NCI-H345 (cell line): ENCODE data around the gene INTS1.
A peak's percentile ranks its signal among the peaks of the same experiment; 100 is the strongest.
"Not testable (repeated sequence)": the region's sequence is repeated elsewhere in the genome, so short reads cannot be mapped to it uniquely, and the experiment has no call there.

ENCODE experiments used
- DNase-seq: peaks from one replicate; lab custom pipeline; 2025; lab: John Stamatoyannopoulos, UW

The INTS1 gene

GRCh38 chr7:1529383-1530116 is 25.4 kb upstream of the INTS1 start:
- no peak for DNase-seq

- no peak for DNase-seq
These were observed 22.1 kb upstream of the INTS1 start for GRCh38 chr7:1526271-1526754.

- DNase-seq, result no peak
These were observed 21.2 kb upstream of the INTS1 start for GRCh38 chr7:1525409-1525808.

GRCh38 chr7:1523844-1524243 is 19.7 kb upstream of the INTS1 start:
- no peak for DNase-seq

- no peak for DNase-seq
These were observed 19.0 kb upstream of the INTS1 start for GRCh38 chr7:1523208-1523607.

- DNase-seq, result no peak
These were observed 17.3 kb upstream of the INTS1 start for GRCh38 chr7:1521456-1521855.

- no peak for DNase-seq
These were observed 16.5 kb upstream of the INTS1 start for GRCh38 chr7:1520539-1521234.

GRCh38 chr7:1519322-1519922 is 15.2 kb upstream of the INTS1 start:
- DNase-seq, result not testable (repeated sequence)

- no peak for DNase-seq
These were observed 12.5 kb upstream of the INTS1 start for GRCh38 chr7:1516586-1517251.

GRCh38 chr7:1515509-1515967 is 11.3 kb upstream of the INTS1 start:
- DNase-seq, result not testable (repeated sequence)

- no peak for DNase-seq
These were observed 10.8 kb upstream of the INTS1 start for GRCh38 chr7:1514995-1515401.

- no peak for DNase-seq
These were observed 10.2 kb upstream of the INTS1 start for GRCh38 chr7:1514407-1514806.

GRCh38 chr7:1513657-1514095 is 9.5 kb upstream of the INTS1 start:
- no peak for DNase-seq

GRCh38 chr7:1512781-1513656 is 8.8 kb upstream of the INTS1 start:
- no peak for DNase-seq

GRCh38 chr7:1511444-1512422 is 7.5 kb upstream of the INTS1 start:
- no peak for DNase-seq

GRCh38 chr7:1510780-1511154 is 6.6 kb upstream of the INTS1 start:
- DNase-seq, result no peak

GRCh38 chr7:1509226-1509625 is 5.0 kb upstream of the INTS1 start:
- DNase-seq, result no peak

GRCh38 chr7:1508277-1508758 is 4.1 kb upstream of the INTS1 start:
- DNase-seq, result no peak

GRCh38 chr7:1505731-1506550 is 1.8 kb upstream of the INTS1 start:
- DNase-seq, result peak; percentile 39
